ENCODE data around the gene CARD9. TPM values are rescaled to one million over a fixed set of nuclear protein-coding genes. Genes with fewer than 3 reads are reported as not detected.
A peak's percentile ranks its signal among the peaks of the same experiment; 100 is the strongest.

Gene CARD9
- total and polyA plus RNA-seq, 2 of the 4 experiments (the other 2 are of a cell fraction): 0.36 to 1.9 TPM

DNA sequence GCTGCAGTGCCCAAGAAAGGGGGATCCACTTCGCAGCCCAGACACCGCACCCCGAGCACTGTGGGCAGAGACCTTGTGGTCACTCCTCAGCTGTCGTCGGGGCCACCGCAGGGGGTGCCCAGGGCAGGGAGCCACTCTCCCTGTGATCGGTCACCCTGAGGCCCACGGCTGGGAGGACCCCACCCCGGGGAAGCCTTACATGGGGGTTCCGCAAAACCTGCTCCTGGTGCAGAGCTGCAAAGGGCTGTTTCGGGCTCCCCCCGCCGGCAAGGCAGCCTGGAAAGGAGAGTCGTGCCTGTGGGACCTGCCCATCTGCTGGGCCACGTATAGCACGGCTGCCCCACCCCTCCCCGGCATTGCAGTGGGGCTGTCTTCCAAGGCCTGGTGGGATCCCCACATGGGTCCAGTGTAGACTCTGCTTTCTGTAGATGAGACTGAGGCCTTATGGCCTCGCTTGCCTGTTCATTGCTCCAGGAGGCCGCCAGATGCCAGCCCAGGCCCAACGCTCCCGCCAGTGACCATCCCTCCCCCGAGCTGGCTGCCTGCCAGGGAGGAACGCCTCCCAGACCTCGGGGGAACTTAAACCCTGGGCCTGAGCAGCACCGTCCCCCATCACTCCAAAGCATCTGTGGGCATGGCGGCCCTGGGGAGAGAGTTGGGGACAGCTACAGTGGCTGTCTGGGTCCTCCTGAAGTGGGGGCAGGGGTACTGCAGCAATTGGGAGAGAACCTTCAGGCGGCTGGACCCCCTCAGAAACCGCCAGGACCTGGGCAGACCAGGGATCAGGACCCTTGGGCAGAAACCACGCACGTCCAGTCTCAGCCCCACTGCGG, 8.3 kb downstream of the CARD9 start:
- POLR2A ChIA-PET (ENCODE audit: unreplicated experiment): no interaction called here
- H3K4me2 ChIP-seq (ENCODE audit: low read depth, low read length): no peak overlapping the region
- no peak overlapping the region for H3K4me3 ChIP-seq (ENCODE audit: insufficient read depth, low read depth, low read length)
- H3K79me1 ChIP-seq (ENCODE audit: low read depth in 1 of 2, low read length in 2 of 2): peaks cover 3 to 23% of the 10 kb centered on the region in 2 experiments; a peak in 3 of 4 replicates
- H2BK20ac ChIP-seq (ENCODE audit: low read depth, low read length): no peak overlapping the region
- no peaks in the 10 kb centered on the region for H3K9me3 ChIP-seq (ENCODE audit: control insufficient read depth, insufficient read depth, low read length)
- 89% methylated on average over 14 of the region's 31 CpGs; no CpG with 5 or more reads in 1 of the 2 experiments for WGBS, 2 experiments (ENCODE audit: extremely low coverage in 2 of 2, insufficient read length in 1 of 2)
- DNase-seq (no peak), ATAC-seq (ENCODE audit: low read depth) (no peak)
- intact Hi-C loops (cut with micrococcal nuclease) (no loop called here), in situ Hi-C loops (cut with MboI; ENCODE audit: low sequenced_read_pairs) (no loop called here), dilution Hi-C loops (cut with HindIII; ENCODE audit: low sequenced_read_pairs, unreplicated experiment) (no loop called here)
- no peak overlapping the region for H2BK15ac ChIP-seq (ENCODE audit: low read depth, low read length)
- H3K4ac ChIP-seq (ENCODE audit: low read depth, low read length): no peak overlapping the region
- H3K18ac ChIP-seq (ENCODE audit: low read depth, low read length): no peak overlapping the region
- no peak overlapping the region for H3K27ac ChIP-seq (ENCODE audit: insufficient read depth, low read length)
- H3K27me3 ChIP-seq (ENCODE audit: control insufficient read depth, insufficient read depth, low read length): no peaks in the 10 kb centered on the region
- H2AFZ ChIP-seq (replicated peaks; ENCODE audit: low read length, poor library complexity): no peak overlapping the region
- no peak overlapping the region for H4K8ac ChIP-seq (ENCODE audit: low read depth in 2 of 2, low read length in 2 of 2)
- no TSS peak for BruUV-seq (replicated peaks)
- H4K20me1 ChIP-seq (ENCODE audit: insufficient read depth, low read length): no peaks in the 10 kb centered on the region
- H3K9me1 ChIP-seq (ENCODE audit: insufficient read depth, low read length): peaks cover 3% of the 10 kb centered on the region
- no peaks in the 10 kb centered on the region for H3K36me3 ChIP-seq (ENCODE audit: control insufficient read depth, insufficient read depth, low read length)
- H4K91ac ChIP-seq (ENCODE audit: insufficient read depth, low read depth, low read length): no peak overlapping the region
- no peak overlapping the region for H2BK120ac ChIP-seq (ENCODE audit: low read depth, low read length)
- no peak overlapping the region for H3K14ac ChIP-seq (replicated peaks; ENCODE audit: low read depth, low read length)
- H3K9ac ChIP-seq (ENCODE audit: low read depth, low read length): no peak overlapping the region
- H2AK5ac ChIP-seq (ENCODE audit: low read depth, low read length): no peak overlapping the region
- no peak overlapping the region for H4K5ac ChIP-seq (ENCODE audit: low read depth, low read length)
- peak overlapping the region; percentile 35 for H2AK9ac ChIP-seq (replicated peaks; ENCODE audit: low read depth, low read length, poor library complexity)
- CTCF ChIA-PET: interaction anchor here (0.5 kb wide), 1 partner anchor 119 kb away, joined by 7 read pairs; no protein-coding TSS in a partner anchor
- H3K4me1 ChIP-seq (ENCODE audit: control insufficient read depth, insufficient read depth, low read length): peaks cover 29% of the 10 kb centered on the region
- TF ChIP-seq CHD1 (IDR thresholded peaks at IDR 0.05; ENCODE audit: low read depth, low read length) (no peak), MAZ (IDR thresholded peaks at IDR 0.05; ENCODE audit: borderline replicate concordance, low read depth, low read length) (no peak), NFE2L2 (IDR thresholded peaks at IDR 0.05; ENCODE audit: low read depth, low read length) (no peak), POLR2A (IDR thresholded peaks at IDR 0.05; ENCODE audit: low read depth, low read length) (no peak)
- no peak overlapping the region for H3K23ac ChIP-seq (ENCODE audit: low read depth, low read length)
- no peak overlapping the region for H2BK5ac ChIP-seq (ENCODE audit: low read depth, low read length, poor library complexity, severe bottlenecking)
- no peak overlapping the region for H3K56ac ChIP-seq (ENCODE audit: extremely low read depth, insufficient read depth, low read length)

Data from IMR-90 (cell line).